Transverse colon (tissue), 4 donors: Measurements from ENCODE around the gene SMCO4. TPM values are rescaled to one million over a fixed set of nuclear protein-coding genes. Genes with fewer than 3 reads are reported as not detected.
"Not testable (repeated sequence)": the region's sequence is repeated elsewhere in the genome, so short reads cannot be mapped to it uniquely, and the experiment has no call there.

Experiments used
- DNase-seq: peaks from one replicate; pipeline ENCODE4 v3.0.0-alpha.2; 2019
- H3K27ac ChIP-seq, 4 donors: fragments of 200-600 bp; sonication (generic); 2 replicates each; pipeline ENCODE4 v1.5.1; 2016 to 2018; ENCODE audit warnings: inconsistent platforms in 4 of 4
- H3K27me3 ChIP-seq: fragments of 200-600 bp; sonication (generic); 2 replicates; pipeline ENCODE4 v1.5.1; 2017; ENCODE audit warnings: inconsistent platforms
- H3K36me3 ChIP-seq, 4 donors: fragments of 200-600 bp; sonication (generic); 2 replicates each; pipeline ENCODE4 v1.5.1; 2017 to 2019; ENCODE audit warnings: inconsistent platforms in 4 of 4
- H3K4me1 ChIP-seq, 4 donors: fragments of 200-600 bp; sonication (generic); 2 replicates each; pipeline ENCODE4 v1.5.1; 2017 to 2020; ENCODE audit warnings: inconsistent platforms in 4 of 4
- H3K4me3 ChIP-seq, 4 donors: fragments of 200-600 bp; sonication (generic); 1 replicate in 1 of 4; 2 replicates in 3 of 4; pipeline versions ENCODE4 v1.5.1 to v1.6.1; 2017 to 2019; ENCODE audit warnings: inconsistent platforms in 4 of 4
- H3K9me3 ChIP-seq, 2 donors: fragments of 200-600 bp; sonication (generic); 2 replicates each; pipeline ENCODE4 v1.5.1; 2017 to 2019; ENCODE audit warnings: inconsistent platforms in 2 of 2
- CTCF ChIP-seq, 5 experiments: fragments of 200-600 bp in 3 of 5; fragments of 450-650 bp in 2 of 5; sonication (generic) in 3 of 5; IDR thresholded peaks; 1 replicate in 2 of 5; 2 replicates in 3 of 5; pipeline ENCODE4 v1.5.1; 2016 to 2017; ENCODE audit warnings: antibody characterized with exemption in 5 of 5, inconsistent platforms in 3 of 5, mild to moderate bottlenecking in 2 of 5, moderate library complexity in 1 of 5
- EP300 ChIP-seq: sonication (generic); formaldehyde crosslinking; IDR thresholded peaks from one replicate; pipeline ENCODE4 v1.6.1; 2017; ENCODE audit warnings: antibody characterized with exemption, low read depth
- POLR2A ChIP-seq: fragments of 450-650 bp; IDR thresholded peaks from one replicate; pipeline ENCODE4 v1.6.1; 2016; ENCODE audit warnings: antibody characterized with exemption, mild to moderate bottlenecking, moderate library complexity
- POLR2AphosphoS5 ChIP-seq, 3 donors: sonication (generic); formaldehyde crosslinking; IDR thresholded peaks; one replicate each; pipeline ENCODE4 v1.6.1; 2016; ENCODE audit warnings: antibody characterized with exemption in 3 of 3
- WGBS, 2 donors: methylation state at CpG; one replicate each; pipeline ENCODE4 v1.1.5; 2018; ENCODE audit warnings: low coverage in 1 of 2; 5-methylcytosine and 5-hydroxymethylcytosine counted together
- in situ Hi-C, 4 donors: fragments of 200-750 bp; cut with MboI; loops; one replicate each; pipeline versions ENCODE4 v1.15.0 to v1.15.1; 2017; ENCODE audit warnings: low sequenced_read_pairs in 3 of 4, low pct_ligation_motif_present in 1 of 4, low pct_unique_long_range_greater_than_20kb in 1 of 4
- intact Hi-C: fragments of 100-400 bp; cut with DNase I; formaldehyde crosslinking; loops from one replicate; pipeline ENCODE4 v1.15.1; 2023; ENCODE audit warnings: low total_unique reads
- total RNA-seq, 4 donors: library from RNA; depleted of rRNA; stranded (reverse); fragments of >200 nt; gene quantifications; one replicate each; pipeline ENCODE4 v1.1.0, GENCODE V29; 2016

The SMCO4 gene
- total RNA-seq = 10 to 100 TPM in 3 of 4 donors, not detected in 1; 33.3 to 80.4 (median 37.0) TPM

- in situ Hi-C loops (loop anchor here (10.0 to 25.0 kb wide), 3 partner anchors 94 to 309 kb away; no protein-coding TSS in a partner anchor), intact Hi-C loops (loop anchor here (5.0 to 10.0 kb wide), 2 partner anchors 109 to 309 kb away; no protein-coding TSS in a partner anchor)
- Histone ChIP-seq H3K4me1 (peaks cover 0 to 23% (median 11%) of the 10 kb centered on the region in 4 donors), H3K9me3 (no peaks in the 10 kb centered on the region), H3K27me3 (no peaks in the 10 kb centered on the region), H3K27ac (peak within 1 kb of the TSS; percentile 77 to 93 (median 78)), H3K36me3 (no peaks in the 10 kb centered on the region), H3K4me3 (peak within 1 kb of the TSS; percentile 52 to 96 (median 66))
- 3 to 10% methylated on average over 2 to 34 of the region's 59 CpGs for WGBS, 2 donors
- peak; percentile 89 for DNase-seq
- no peak for TF ChIP-seq EP300
- peak; percentile 63 to 78 (median 66) for TF ChIP-seq CTCF (IDR thresholded peaks at IDR 0.05)
- peak; percentile 28 for TF ChIP-seq POLR2A
- peak in 2 of 3 donors; percentile 37 to 66 for TF ChIP-seq POLR2AphosphoS5 (IDR thresholded peaks at IDR 0.05)
These were observed at the start of gene SMCO4 for GRCh38 chr11:93543292-93543977. Gene SMCO4, minus strand, starts transcription at chr11:93543391. Its CDS starts 64,202 bp downstream, at chr11:93479189.

GRCh38 chr11:93591247-93591898, 48.2 kb upstream of the SMCO4 start:
- no peak for DNase-seq
- Histone ChIP-seq H3K27me3 (no peaks in the 10 kb centered on the region), H3K4me3 (no peak overlapping the region), H3K9me3 (no peaks in the 10 kb centered on the region), H3K4me1 (peaks cover 0 to 10% (median 4%) of the 10 kb centered on the region in 4 donors), H3K27ac (no peak overlapping the region), H3K36me3 (no peaks in the 10 kb centered on the region)
- 76 to 93% methylated on average over 3 to 6 of the region's 6 CpGs for WGBS, 2 donors
- intact Hi-C loops (no loop called here), in situ Hi-C loops (no loop called here)
- TF ChIP-seq EP300 (no peak), POLR2A (no peak), CTCF (IDR thresholded peaks at IDR 0.05) (no peak), POLR2AphosphoS5 (IDR thresholded peaks at IDR 0.05) (no peak)

GRCh38 chr11:93589347-93589746, 46.2 kb upstream of the SMCO4 start:
- in situ Hi-C loops (no loop called here), intact Hi-C loops (no loop called here)
- 66% methylated on average over 1 of the region's 1 CpG; no CpG with 5 or more reads in 1 of the 2 donors for WGBS, 2 donors
- Histone ChIP-seq H3K36me3 (no peaks in the 10 kb centered on the region), H3K9me3 (no peaks in the 10 kb centered on the region), H3K4me3 (no peak overlapping the region), H3K27ac (peak overlapping the region; percentile 22 to 47 (median 34)), H3K4me1 (peaks cover 0 to 10% (median 4%) of the 10 kb centered on the region in 4 donors), H3K27me3 (no peaks in the 10 kb centered on the region)
- TF ChIP-seq POLR2AphosphoS5 (IDR thresholded peaks at IDR 0.05) = no peak
- no peak for TF ChIP-seq EP300
- DNase-seq = peak; percentile 54

- no peak overlapping the region for H3K4me3 ChIP-seq
- no peaks in the 10 kb centered on the region for H3K9me3 ChIP-seq
- TF ChIP-seq CTCF (IDR thresholded peaks at IDR 0.05) (no peak), POLR2AphosphoS5 (IDR thresholded peaks at IDR 0.05) (no peak), EP300 (no peak), POLR2A (no peak)
- intact Hi-C loops (no loop called here), in situ Hi-C loops (no loop called here)
- 71 to 79% methylated on average over 3 to 8 of the region's 8 CpGs for WGBS, 2 donors
- H3K36me3 ChIP-seq = no peaks in the 10 kb centered on the region
- H3K27me3 ChIP-seq = no peaks in the 10 kb centered on the region
- peaks cover 0 to 10% (median 4%) of the 10 kb centered on the region in 4 donors for H3K4me1 ChIP-seq
- no peak for DNase-seq
- H3K27ac ChIP-seq = no peak overlapping the region
These were observed 44.8 kb upstream of the SMCO4 start for GRCh38 chr11:93587858-93588581.

GRCh38 chr11:93587425-93587824, 44.2 kb upstream of the SMCO4 start:
- peaks cover 0 to 10% (median 4%) of the 10 kb centered on the region in 4 donors for H3K4me1 ChIP-seq
- H3K36me3 ChIP-seq, DNase-seq, in situ Hi-C loops, intact Hi-C loops, H3K4me3 ChIP-seq, H3K9me3 ChIP-seq, H3K27ac ChIP-seq, H3K27me3 ChIP-seq: not testable (repeated sequence)
- WGBS, 2 donors = 100% methylated on average over 1 of the region's 1 CpG; no CpG with 5 or more reads in 1 of the 2 donors
